Lower leg skin (tissue), 4 donors: ENCODE data around the gene AGPAT2. TPM values are rescaled to one million over a fixed set of nuclear protein-coding genes. Genes with fewer than 3 reads are reported as not detected.

Experiments used
- DNase-seq, 2 donors: peaks; one replicate each; pipeline ENCODE4 v3.0.0-alpha.2; 2019; ENCODE audit warnings: low spot score in 2 of 2
- H3K4me3 ChIP-seq: fragments of 200-600 bp; sonication (generic); 2 replicates; pipeline ENCODE4 v1.5.1; 2017; ENCODE audit warnings: mild to moderate bottlenecking, low read depth; ENCODE audit not compliant: poor library complexity, severe bottlenecking
- POLR2A ChIP-seq, 2 donors: fragments of 450-650 bp; IDR thresholded peaks; one replicate each; pipeline ENCODE4 v1.6.1; 2016 to 2017; ENCODE audit warnings: antibody characterized with exemption in 2 of 2, mild to moderate bottlenecking in 1 of 2, moderate library complexity in 1 of 2
- WGBS, 2 donors: methylation state at CpG; one replicate each; pipeline ENCODE4 v1.1.5; 2018; 5-methylcytosine and 5-hydroxymethylcytosine counted together
- intact Hi-C: fragments of 100-400 bp; cut with DNase I; formaldehyde crosslinking; loops from one replicate; pipeline ENCODE4 v1.15.0; 2023; ENCODE audit warnings: low total_unique reads
- total RNA-seq, 4 donors: library from RNA; depleted of rRNA; stranded (reverse); fragments of >200 nt; gene quantifications; one replicate each; pipeline ENCODE4 v1.1.0, GENCODE V29; 2016
- TF ChIP-seq, protein P1 (sequence below), 3 donors: fragments of 450-650 bp; IDR thresholded peaks; one replicate each; pipeline ENCODE4 v1.5.1; 2016; ENCODE audit warnings: antibody characterized with exemption in 3 of 3, mild to moderate bottlenecking in 3 of 3, moderate library complexity in 2 of 3

AGPAT2 gene
- total RNA-seq, 4 donors from 2014 or later: 52.4 to 77.7 (median 63.5) TPM

DNA sequence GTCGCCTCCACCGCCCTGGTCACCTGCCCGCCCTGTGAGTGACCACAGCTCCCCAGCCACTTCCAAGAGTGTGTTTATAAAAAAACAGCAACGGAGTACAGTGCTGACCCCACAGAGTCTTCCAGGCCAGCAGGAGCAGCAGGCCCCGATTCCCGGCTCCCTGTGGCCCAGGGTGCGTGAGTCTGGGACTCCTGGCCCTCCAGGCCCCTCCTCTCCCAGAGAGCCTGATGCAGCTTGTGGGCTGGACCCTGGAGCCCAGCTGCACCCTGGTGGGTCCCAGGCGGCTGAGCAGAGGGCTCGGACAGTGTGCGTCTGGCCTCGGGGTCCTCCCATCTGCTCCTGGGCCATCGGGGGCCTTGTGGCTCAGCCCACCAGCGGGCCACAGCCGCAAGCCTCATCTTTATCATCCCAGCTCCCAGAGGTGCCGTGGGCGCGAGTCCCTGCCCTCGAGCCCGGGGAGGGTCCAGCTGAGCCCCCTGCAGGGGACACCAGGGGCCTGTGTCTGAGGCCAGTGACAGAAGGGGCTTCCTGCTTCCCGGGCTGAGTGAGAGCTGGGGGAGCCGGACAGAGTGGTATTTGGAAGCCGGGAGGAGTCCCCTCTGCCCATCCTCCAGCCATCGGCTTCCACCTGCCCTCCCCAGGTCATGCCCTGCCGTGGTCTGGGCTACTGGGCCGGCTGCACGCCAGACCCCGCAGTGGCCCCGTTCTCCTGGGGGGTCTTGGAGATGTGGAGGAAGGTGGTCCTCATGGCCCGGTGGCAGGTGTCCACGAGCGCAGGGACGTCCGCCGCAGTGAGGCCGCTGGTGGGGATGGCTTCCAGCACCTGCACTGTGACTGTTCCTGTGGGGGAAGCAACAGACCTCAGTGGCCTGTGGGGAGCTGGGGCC lies 13.9 kb downstream of the AGPAT2 start:
- TF ChIP-seq, protein P1, sequence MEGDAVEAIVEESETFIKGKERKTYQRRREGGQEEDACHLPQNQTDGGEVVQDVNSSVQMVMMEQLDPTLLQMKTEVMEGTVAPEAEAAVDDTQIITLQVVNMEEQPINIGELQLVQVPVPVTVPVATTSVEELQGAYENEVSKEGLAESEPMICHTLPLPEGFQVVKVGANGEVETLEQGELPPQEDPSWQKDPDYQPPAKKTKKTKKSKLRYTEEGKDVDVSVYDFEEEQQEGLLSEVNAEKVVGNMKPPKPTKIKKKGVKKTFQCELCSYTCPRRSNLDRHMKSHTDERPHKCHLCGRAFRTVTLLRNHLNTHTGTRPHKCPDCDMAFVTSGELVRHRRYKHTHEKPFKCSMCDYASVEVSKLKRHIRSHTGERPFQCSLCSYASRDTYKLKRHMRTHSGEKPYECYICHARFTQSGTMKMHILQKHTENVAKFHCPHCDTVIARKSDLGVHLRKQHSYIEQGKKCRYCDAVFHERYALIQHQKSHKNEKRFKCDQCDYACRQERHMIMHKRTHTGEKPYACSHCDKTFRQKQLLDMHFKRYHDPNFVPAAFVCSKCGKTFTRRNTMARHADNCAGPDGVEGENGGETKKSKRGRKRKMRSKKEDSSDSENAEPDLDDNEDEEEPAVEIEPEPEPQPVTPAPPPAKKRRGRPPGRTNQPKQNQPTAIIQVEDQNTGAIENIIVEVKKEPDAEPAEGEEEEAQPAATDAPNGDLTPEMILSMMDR (IDR thresholded peaks at IDR 0.05): no peak
- TF ChIP-seq POLR2A (IDR thresholded peaks at IDR 0.05): no peak
- H3K4me3 ChIP-seq: no peak overlapping the region
- intact Hi-C loops: no loop called here
- 78% methylated on average over 20 to 26 of the region's 35 CpGs for WGBS, 2 donors
- no peak for DNase-seq

DNA sequence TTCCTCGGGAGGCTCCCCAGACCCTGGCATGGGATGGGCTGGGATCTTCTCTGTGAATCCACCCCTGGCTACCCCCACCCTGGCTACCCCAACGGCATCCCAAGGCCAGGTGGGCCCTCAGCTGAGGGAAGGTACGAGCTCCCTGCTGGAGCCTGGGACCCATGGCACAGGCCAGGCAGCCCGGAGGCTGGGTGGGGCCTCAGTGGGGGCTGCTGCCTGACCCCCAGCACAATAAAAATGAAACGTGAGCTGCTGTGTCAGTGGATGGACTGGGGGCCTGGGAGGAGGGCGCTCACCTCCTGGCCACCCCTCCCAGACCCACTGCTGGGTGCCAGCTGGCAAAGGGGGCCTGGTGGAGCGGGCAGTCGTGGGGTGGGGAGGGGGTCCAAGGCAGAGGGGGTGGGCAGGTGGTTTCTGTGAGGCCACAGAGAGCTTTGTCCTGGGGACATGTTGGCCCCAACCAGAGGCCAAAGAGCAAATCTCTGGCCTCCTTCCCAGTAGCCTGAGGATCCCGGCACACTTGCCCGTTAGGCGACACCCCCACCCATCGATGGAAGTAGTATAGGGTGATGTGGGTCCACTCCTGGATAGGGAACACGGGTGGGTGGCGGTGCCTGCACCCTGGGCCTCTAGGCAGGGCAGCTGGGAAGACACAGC lies 14.7 kb downstream of the AGPAT2 start:
- intact Hi-C loops: no loop called here
- WGBS, 2 donors: 64% methylated on average over 8 to 13 of the region's 14 CpGs
- TF ChIP-seq POLR2A (IDR thresholded peaks at IDR 0.05): no peak
- TF ChIP-seq, protein P1 (IDR thresholded peaks at IDR 0.05): no peak
- no peak for DNase-seq
- no peak overlapping the region for H3K4me3 ChIP-seq

DNA sequence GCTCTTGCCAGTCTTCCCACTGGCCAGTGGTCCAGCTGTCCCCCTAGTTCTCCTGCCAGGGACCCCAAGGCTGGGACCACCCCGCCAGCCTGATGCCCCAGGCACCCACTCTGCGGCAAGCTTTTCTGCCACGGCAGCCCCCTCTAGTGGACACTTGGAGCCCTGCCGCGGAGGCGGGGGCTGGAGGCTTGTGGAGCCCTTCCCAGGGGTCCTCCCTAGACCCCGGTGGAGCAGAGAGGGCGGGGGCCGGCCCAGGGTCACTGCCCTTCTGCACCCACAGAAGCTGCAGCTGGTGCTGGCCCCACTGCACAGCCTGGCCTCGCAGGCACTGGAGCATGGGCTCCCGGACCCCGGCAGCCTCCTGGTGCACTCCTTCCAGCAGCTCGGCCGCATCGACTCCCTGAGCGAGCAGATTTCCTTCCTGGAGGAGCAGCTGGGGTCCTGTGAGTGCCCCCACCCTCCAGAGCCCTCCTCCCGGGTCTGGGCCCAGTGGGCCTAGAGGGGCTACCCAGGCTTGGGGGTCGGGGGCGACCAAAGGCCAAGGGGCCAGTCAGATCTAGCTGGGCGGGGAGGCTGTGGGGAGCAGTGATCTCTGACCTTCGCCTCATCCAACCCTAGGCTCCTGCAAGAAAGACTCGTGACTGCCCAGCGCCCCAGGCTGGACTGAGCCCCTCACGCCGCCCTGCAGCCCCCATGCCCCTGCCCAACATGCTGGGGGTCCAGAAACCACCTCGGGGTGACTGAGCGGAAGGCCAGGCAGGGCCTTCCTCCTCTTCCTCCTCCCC lies 15.4 kb downstream of the AGPAT2 start:
- intact Hi-C loops: no loop called here
- no peak overlapping the region for H3K4me3 ChIP-seq
- no peak for DNase-seq
- TF ChIP-seq, protein P1 (IDR thresholded peaks at IDR 0.05): no peak
- TF ChIP-seq POLR2A (IDR thresholded peaks at IDR 0.05): no peak
- 46 to 48% methylated on average over 21 to 23 of the region's 27 CpGs for WGBS, 2 donors

DNA sequence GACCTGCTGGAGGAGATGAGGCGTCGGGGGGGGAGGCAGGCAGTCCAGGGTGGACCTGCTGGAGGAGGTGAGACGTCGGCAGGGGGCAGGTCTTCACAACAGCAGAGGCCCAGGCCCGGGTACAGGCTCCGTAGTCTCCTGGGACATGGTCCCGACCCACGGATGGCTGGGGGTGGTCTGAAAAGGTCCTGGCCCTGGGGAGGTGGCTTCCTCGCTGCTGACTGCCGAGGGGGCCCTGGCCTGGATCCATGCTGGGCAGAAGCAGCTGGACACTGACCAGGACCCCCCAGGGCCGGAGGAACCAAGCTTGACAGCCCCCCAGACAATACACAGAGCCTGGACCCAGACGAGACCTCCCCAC lies 16.0 kb downstream of the AGPAT2 start:
- DNase-seq: no peak
- intact Hi-C loops: no loop called here
- TF ChIP-seq, protein P1 (IDR thresholded peaks at IDR 0.05): no peak
- no peak for TF ChIP-seq POLR2A (IDR thresholded peaks at IDR 0.05)
- no peak overlapping the region for H3K4me3 ChIP-seq
- 22 to 47% methylated on average over 8 to 11 of the region's 12 CpGs for WGBS, 2 donors

DNA sequence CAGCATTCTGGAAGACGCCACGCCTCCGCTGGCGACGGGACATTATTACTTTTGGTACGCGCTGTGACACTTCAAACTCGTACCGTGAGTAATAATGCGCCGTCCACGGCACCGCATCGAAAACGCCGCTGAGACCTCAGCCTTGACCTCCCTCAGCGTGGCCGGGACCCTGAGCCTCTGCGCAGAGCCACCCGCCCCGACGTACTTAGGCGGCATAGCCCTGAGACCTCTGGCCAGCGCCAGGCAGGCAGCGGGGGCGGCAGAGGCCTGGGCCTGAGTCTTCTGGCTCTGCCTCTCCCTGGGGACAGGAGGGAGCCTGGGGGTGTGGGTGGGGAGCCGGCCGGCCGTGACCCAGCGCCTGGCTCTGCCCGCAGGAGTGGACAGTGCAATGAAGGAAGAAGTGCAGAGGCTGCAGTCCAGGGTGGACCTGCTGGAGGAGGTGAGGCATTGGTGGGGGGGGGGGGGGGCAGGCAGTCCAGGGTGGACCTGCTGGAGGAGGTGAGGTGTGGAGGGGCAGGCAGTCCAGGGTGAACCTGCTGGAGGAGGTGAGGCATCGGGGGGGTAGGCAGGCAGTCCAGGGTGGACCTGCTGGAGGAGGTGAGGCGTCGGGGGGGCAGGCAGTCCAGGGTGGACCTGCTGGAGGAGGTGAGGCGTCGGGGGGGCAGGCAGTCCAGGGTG lies 16.5 kb downstream of the AGPAT2 start:
- DNase-seq: no peak
- H3K4me3 ChIP-seq: no peak overlapping the region
- intact Hi-C loops: no loop called here
- TF ChIP-seq, protein P1 (IDR thresholded peaks at IDR 0.05): no peak
- no peak for TF ChIP-seq POLR2A (IDR thresholded peaks at IDR 0.05)
- WGBS, 2 donors: 68 to 71% methylated on average over 36 of the region's 36 CpGs
